ENCODE measurements around the gene LXN. TPM values are rescaled to one million over a fixed set of nuclear protein-coding genes. Genes with fewer than 3 reads are reported as not detected.
A peak's percentile ranks its signal among the peaks of the same experiment; 100 is the strongest.

LXN gene, protein sequence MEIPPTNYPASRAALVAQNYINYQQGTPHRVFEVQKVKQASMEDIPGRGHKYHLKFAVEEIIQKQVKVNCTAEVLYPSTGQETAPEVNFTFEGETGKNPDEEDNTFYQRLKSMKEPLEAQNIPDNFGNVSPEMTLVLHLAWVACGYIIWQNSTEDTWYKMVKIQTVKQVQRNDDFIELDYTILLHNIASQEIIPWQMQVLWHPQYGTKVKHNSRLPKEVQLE
- total RNA-seq, result 1 to 10 TPM; 3.7 to 4.0 TPM

DNA sequence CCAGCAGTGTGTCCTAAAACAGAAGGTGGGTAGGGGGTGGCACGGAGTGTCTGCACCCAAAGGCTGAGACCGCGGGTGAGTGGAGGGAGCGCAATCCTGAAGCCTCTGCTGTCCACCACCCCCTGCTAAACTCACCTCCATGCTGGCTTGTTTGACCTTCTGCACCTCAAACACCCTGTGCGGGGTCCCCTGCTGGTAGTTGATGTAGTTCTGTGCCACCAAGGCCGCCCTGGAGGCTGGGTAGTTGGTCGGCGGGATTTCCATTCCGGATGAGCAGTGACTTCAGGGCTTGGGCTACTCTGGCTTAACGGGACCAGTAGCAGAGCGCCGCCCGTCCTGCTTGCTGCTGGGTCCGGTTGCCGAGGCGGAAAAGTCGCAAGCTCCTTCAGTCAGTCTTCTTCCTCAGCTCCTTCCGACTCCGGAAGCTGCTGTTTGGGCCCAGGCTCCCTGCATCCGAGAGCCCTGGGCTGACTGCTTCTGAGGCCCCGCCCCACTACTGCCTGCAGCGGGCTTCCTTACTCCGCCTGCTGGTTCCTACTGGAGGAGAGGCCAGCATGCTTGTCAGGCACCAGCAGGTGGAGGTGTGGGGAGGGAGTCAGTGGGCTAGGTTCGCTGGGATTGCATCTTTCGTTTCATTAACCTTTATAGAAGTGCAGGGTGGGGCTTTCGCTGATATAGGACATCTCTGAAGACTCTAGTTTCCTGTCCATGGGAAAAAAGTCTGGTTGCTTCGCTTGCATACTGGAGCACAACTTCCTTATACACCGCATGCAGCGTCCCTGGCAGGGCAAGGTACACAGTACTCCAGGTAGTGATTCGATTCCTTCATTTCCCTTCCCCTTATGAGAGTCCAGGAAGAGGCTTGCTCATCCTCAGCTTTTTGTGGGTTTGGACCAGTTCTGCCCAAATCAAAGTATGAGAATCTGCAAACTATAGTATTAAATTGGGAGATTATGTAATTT is at the start of gene LXN:
Gene LXN, minus strand, starts transcription at position 434 of the 962 bp plus-strand sequence. Its CDS starts 170 bp downstream, at position 264.
- Mint-ChIP-seq H3K4me3 (peak within 1 kb of the TSS; percentile 90), H3K27me3 (ENCODE audit: low read depth) (no peaks in the 10 kb centered on the region), H3K9me3 (no peaks in the 10 kb centered on the region), H3K27ac (peak within 1 kb of the TSS; percentile 88), H3K36me3 (ENCODE audit: low read depth) (peaks cover 30% of the 10 kb centered on the region), H3K4me1 (ENCODE audit: low read depth) (peaks cover 17% of the 10 kb centered on the region)
- CTCF ChIA-PET, result interaction anchor here (0.9 to 1.6 kb wide), 6 partner anchors 12 to 118 kb away, joined by 3 to 13 read pairs (median 4); partner anchors contain the start of gene GFM1
- peak; percentile 90 for DNase-seq
- intact Hi-C loops (cut with micrococcal nuclease), result loop anchor here (1.0 to 10.0 kb wide), 5 partner anchors 13 to 1498 kb away; partner anchors contain the start of genes GFM1 and MFSD1

DNA sequence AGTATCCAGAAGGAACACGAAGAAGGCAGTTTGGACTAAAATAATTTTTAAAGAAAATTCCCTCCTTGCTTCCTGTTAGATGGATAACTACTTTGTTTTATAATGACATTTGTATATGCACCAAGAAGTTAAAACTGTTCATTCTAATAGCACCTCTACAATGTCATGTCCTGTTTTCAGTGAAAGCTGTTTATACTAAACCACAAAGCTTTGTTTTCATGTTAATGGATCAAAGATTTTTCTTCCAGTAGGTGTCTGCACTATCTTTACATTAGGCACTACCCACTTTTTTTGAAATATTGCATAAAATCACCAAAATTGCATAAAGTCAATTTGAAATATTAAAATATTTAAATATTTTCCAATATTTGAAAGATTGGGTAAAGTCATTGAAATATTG is 49.7 kb upstream of the LXN start:
- CTCF ChIA-PET, result interaction anchor here (1.1 to 1.4 kb wide), 2 partner anchors 62 to 69 kb away, joined by 3 read pairs; no protein-coding TSS in a partner anchor
- Mint-ChIP-seq H3K36me3 (ENCODE audit: low read depth) (peaks cover 24% of the 10 kb centered on the region), H3K27me3 (ENCODE audit: low read depth) (no peaks in the 10 kb centered on the region), H3K9me3 (no peaks in the 10 kb centered on the region), H3K4me3 (no peak overlapping the region), H3K27ac (no peak overlapping the region), H3K4me1 (ENCODE audit: low read depth) (peaks cover 35% of the 10 kb centered on the region)
- intact Hi-C loops (cut with micrococcal nuclease), result no loop called here
- no peak for DNase-seq

DNA sequence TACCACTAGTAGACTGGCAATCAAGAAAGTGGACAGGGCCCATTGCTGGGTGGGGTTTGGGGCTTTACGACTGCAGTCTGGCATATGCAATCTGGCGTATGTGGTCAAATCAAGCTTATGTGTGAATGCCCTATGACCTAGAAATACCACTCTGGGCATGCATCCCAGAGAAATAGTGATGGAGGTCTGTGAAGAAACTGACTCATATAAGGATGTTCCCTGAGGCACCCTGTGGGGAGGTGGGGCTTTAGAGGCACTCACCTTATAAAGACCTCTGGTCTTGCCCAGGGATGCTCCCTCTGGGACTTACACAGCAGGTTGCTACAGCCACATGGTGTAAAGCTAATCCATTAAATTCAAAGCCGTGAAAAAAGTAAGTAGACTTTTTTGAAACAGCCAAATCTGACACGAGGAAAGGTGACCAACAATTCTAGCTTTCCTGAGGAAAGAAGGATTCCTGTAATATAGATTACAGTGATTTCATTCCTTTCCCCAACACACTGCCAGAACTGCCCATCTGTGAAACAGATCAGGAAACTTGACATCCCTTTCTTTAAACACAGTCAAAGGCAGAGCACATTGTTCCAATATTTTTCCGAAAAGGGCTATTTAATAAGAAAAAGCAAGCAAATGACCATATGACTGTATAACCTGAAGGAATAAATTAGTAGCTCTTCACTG is 46.2 kb upstream of the LXN start:
- Mint-ChIP-seq H3K27me3 (ENCODE audit: low read depth) (no peaks in the 10 kb centered on the region), H3K4me1 (ENCODE audit: low read depth) (peaks cover 28% of the 10 kb centered on the region), H3K36me3 (ENCODE audit: low read depth) (peaks cover 29% of the 10 kb centered on the region), H3K4me3 (no peak overlapping the region), H3K27ac (no peak overlapping the region), H3K9me3 (no peaks in the 10 kb centered on the region)
- intact Hi-C loops (cut with micrococcal nuclease), result no loop called here
- CTCF ChIA-PET, result interaction anchor here (0.6 to 1.6 kb wide), 2 partner anchors 9 to 64 kb away, joined by 4 to 9 read pairs; no protein-coding TSS in a partner anchor
- DNase-seq, result no peak

DNA sequence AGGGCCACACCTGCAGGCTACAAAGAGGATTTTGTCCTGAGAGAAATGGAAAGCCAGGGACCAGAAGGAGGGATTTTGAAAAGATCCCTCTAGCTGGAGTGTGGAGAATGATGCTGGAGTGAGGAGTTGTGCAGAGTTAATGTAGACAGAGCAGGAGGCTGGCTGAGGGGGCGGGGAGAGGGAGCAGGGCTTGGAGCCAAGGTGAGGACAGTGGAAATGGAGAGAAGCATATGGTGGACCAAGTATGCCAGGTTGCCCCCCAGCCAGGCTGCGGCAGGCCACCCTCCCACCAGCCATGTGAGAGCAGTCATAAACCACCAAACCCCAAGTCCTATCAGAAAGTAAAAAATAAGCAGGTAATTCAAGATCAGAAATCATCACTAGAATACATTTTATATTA is 45.1 kb upstream of the LXN start:
- Mint-ChIP-seq H3K4me3 (no peak overlapping the region), H3K9me3 (no peaks in the 10 kb centered on the region), H3K4me1 (ENCODE audit: low read depth) (peaks cover 29% of the 10 kb centered on the region), H3K27me3 (ENCODE audit: low read depth) (no peaks in the 10 kb centered on the region), H3K27ac (no peak overlapping the region), H3K36me3 (ENCODE audit: low read depth) (peaks cover 33% of the 10 kb centered on the region)
- intact Hi-C loops (cut with micrococcal nuclease), result no loop called here
- CTCF ChIA-PET, result interaction anchor here (0.8 to 1.0 kb wide), 2 partner anchors 10 to 18 kb away, joined by 3 to 6 read pairs; no protein-coding TSS in a partner anchor
- DNase-seq, result no peak

DNA sequence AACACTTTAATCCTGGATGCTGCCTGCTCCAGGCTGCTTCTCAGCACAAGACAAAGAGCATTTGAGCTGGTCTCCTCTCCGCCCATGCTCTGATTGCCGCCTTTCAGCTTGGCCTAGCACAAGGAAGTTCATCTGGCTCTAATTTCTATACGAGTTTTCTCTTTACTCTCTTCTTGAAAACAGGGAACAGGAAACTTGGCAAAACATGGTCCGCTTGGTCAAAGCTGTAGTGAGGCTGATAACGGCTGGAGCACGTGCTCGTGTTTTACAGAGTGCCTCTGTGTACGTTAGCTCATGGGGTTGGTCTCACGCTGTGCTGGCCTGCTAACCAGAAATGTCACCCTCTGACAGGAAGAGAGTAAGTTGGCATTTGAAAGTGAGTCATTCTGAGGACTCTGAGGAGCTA is 40.6 kb upstream of the LXN start:
- H3K36me3 Mint-ChIP-seq (ENCODE audit: low read depth), result peaks cover 47% of the 10 kb centered on the region
- H3K4me3 Mint-ChIP-seq, result no peak overlapping the region
- no peak for DNase-seq
- H3K27ac Mint-ChIP-seq, result peak overlapping the region; percentile 27
- CTCF ChIA-PET, result interaction anchor here (1.0 to 3.6 kb wide), 3 partner anchors 9 to 69 kb away, joined by 5 to 17 read pairs (median 7); partner anchors contain the start of gene GFM1
- H3K9me3 Mint-ChIP-seq, result no peaks in the 10 kb centered on the region
- intact Hi-C loops (cut with micrococcal nuclease), result no loop called here
- no peaks in the 10 kb centered on the region for H3K27me3 Mint-ChIP-seq (ENCODE audit: low read depth)
- peaks cover 21% of the 10 kb centered on the region for H3K4me1 Mint-ChIP-seq (ENCODE audit: low read depth)

DNA sequence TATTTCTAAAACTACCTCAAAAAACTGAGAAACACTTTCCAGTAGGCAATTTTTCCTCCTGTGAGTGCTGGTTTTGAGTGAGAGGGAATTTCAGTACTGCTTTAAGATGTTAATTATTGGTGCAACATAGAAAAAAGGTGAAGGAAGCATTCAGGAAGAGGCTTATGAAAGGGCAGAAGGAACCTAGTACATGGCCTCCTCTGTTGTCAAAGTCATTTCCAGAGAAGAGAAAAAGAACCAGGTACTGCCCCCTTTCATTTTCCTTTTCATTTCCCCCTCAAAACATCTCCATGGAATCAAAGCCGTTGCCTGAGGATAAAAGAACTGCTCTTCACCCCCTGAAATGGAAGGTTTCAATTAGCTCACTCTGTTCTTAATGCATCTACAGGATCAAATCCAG is 40.0 kb upstream of the LXN start:
- peaks cover 50% of the 10 kb centered on the region for H3K36me3 Mint-ChIP-seq (ENCODE audit: low read depth)
- peaks cover 21% of the 10 kb centered on the region for H3K4me1 Mint-ChIP-seq (ENCODE audit: low read depth)
- intact Hi-C loops (cut with micrococcal nuclease), result no loop called here
- H3K4me3 Mint-ChIP-seq, result no peak overlapping the region
- CTCF ChIA-PET, result interaction anchor here (3.6 kb wide), 1 partner anchor 15 kb away, joined by 17 read pairs; no protein-coding TSS in a partner anchor
- no peaks in the 10 kb centered on the region for H3K27me3 Mint-ChIP-seq (ENCODE audit: low read depth)
- DNase-seq, result no peak
- no peak overlapping the region for H3K27ac Mint-ChIP-seq
- no peaks in the 10 kb centered on the region for H3K9me3 Mint-ChIP-seq

DNA sequence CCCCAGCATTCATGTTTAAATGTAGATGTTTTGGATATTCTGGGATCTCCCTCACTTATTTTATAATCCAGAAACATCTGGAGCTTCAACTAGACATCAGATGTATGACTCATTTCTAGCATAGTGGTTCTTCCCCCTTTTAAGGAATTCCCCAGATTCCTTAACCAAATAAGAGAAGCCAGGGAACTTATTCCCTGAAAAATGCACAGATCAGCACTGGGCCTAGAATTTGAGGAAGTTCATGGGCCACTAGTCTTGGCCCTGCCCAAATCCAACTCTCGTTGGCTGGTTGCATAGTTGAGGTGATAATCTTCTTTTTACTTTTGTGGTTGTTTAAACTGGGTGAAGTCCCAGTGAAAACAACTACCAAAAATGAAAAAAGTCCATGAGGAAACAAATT is 39.4 kb upstream of the LXN start:
- H3K36me3 Mint-ChIP-seq (ENCODE audit: low read depth), result peaks cover 52% of the 10 kb centered on the region
- no peak overlapping the region for H3K27ac Mint-ChIP-seq
- no peaks in the 10 kb centered on the region for H3K9me3 Mint-ChIP-seq
- DNase-seq, result no peak
- CTCF ChIA-PET, result interaction anchor here (3.6 kb wide), 1 partner anchor 16 kb away, joined by 17 read pairs; no protein-coding TSS in a partner anchor
- intact Hi-C loops (cut with micrococcal nuclease), result no loop called here
- H3K4me3 Mint-ChIP-seq, result no peak overlapping the region
- H3K27me3 Mint-ChIP-seq (ENCODE audit: low read depth), result no peaks in the 10 kb centered on the region
- peaks cover 21% of the 10 kb centered on the region for H3K4me1 Mint-ChIP-seq (ENCODE audit: low read depth)

DNA sequence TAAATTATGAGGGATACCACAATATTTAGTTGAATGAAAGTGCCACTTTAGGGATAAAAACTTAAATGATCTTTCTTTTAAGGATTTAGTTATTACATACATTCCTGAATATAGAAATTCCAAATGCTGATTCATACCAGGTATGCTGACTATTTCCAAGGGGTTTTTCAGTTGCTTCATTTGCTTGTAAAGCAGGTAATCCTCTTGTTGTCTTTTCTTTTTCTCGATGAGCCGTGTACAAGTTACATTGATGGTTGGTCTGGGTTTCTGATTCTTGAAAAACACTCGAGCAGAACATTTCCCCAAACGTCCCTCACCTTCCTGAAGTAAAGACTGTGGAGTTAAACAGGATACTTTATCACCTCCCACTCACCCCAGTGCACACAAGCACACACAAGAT is 38.2 kb upstream of the LXN start:
- intact Hi-C loops (cut with micrococcal nuclease), result no loop called here
- H3K27me3 Mint-ChIP-seq (ENCODE audit: low read depth), result no peaks in the 10 kb centered on the region
- peaks cover 21% of the 10 kb centered on the region for H3K4me1 Mint-ChIP-seq (ENCODE audit: low read depth)
- CTCF ChIA-PET, result interaction anchor here (0.7 kb wide), 1 partner anchor 85 kb away, joined by 3 read pairs; no protein-coding TSS in a partner anchor
- no peak overlapping the region for H3K4me3 Mint-ChIP-seq
- peak overlapping the region; percentile 16 for H3K27ac Mint-ChIP-seq
- no peaks in the 10 kb centered on the region for H3K9me3 Mint-ChIP-seq
- H3K36me3 Mint-ChIP-seq (ENCODE audit: low read depth), result peaks cover 57% of the 10 kb centered on the region
- DNase-seq, result no peak

DNA sequence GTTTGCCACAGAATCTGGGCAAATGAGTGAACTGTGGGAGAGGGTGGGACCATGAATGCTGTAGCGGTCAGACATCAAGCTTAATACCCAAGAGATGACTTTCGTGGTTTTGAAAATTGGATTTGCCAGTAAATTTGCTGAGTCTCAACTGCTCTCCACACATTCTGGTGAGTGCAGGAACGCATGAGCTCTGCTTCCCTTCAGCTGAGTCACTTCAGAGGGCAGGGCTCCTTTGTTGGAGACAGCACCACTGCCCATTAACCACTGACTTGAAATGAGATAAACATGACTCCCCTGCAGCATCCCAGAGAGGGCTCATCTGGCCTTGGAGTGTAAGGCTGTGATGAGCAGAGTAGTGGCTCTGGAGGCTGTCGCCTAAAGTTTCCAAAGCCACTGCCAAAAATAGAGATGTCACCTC is 37.2 kb upstream of the LXN start:
- CTCF ChIA-PET, result interaction anchor here (0.6 kb wide), 1 partner anchor 1110 kb away, joined by 6 read pairs; no protein-coding TSS in a partner anchor

DNA sequence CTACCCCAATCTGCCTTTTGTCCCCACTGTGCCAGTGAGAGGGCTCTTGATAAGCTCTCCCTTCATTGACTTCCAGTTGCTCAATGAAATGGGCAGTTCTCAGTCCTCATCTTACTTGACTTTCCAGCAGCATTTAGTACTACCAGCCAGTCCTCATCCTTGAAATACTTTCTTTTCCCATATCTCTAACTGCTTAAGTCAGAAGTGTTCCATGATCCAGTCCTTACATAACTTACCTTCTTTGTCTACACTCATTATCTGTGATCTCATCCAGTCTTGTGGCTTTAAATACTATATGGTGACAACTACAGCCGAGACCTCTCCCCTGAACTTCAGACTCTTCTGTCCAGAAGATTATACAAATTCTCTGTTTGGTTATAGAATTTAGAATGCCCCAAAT is 31.1 kb upstream of the LXN start:
- Mint-ChIP-seq H3K9me3 (no peaks in the 10 kb centered on the region), H3K36me3 (ENCODE audit: low read depth) (peaks cover 51% of the 10 kb centered on the region), H3K27ac (no peak overlapping the region), H3K4me1 (ENCODE audit: low read depth) (peaks cover 3% of the 10 kb centered on the region), H3K27me3 (ENCODE audit: low read depth) (no peaks in the 10 kb centered on the region), H3K4me3 (no peak overlapping the region)
- intact Hi-C loops (cut with micrococcal nuclease), result no loop called here
- CTCF ChIA-PET, result interaction anchor here (0.9 kb wide), 1 partner anchor 50 kb away, joined by 3 read pairs; no protein-coding TSS in a partner anchor
- DNase-seq, result no peak

More for the DNA sequence above, 37.2 kb upstream of the LXN start:
- Mint-ChIP-seq H3K9me3 (no peaks in the 10 kb centered on the region), H3K36me3 (ENCODE audit: low read depth) (peaks cover 58% of the 10 kb centered on the region), H3K4me1 (ENCODE audit: low read depth) (peaks cover 21% of the 10 kb centered on the region), H3K4me3 (no peak overlapping the region), H3K27ac (no peak overlapping the region), H3K27me3 (ENCODE audit: low read depth) (no peaks in the 10 kb centered on the region)
- DNase-seq, result no peak
- intact Hi-C loops (cut with micrococcal nuclease), result no loop called here

DNA sequence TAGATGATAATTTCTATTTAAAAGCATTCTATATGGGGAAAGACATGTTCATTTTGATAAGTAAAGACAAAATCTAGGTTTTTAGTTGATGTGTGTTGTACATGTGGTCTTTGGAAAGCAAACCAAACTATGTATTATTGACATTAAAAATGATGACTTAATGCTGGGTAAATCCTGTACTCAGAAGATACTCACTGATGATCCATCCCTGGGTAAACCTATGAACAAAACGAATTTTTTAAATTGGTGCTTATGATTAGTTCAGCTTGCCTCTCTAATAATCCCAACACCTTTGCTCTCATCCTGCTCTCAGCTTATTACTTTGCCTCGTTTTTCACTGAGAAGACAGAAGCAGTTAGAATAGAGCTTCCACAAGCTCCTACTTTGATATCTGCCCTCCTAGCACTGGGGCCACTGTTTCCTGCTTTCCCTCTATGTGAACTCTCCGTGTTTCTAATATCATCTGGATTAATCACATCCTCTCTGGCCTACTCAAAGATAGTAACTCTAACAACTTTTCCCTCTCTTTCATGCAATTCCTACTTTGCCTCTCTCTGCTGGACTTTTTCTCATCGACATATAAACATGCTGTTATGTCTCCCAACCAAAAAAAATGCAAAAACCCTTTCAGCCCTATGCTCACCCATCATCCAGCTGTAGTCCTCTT is 30.5 kb upstream of the LXN start:
- Mint-ChIP-seq H3K4me3 (no peak overlapping the region), H3K36me3 (ENCODE audit: low read depth) (peaks cover 48% of the 10 kb centered on the region), H3K27me3 (ENCODE audit: low read depth) (no peaks in the 10 kb centered on the region), H3K4me1 (ENCODE audit: low read depth) (peaks cover 3% of the 10 kb centered on the region), H3K27ac (no peak overlapping the region), H3K9me3 (no peaks in the 10 kb centered on the region)
- intact Hi-C loops (cut with micrococcal nuclease), result no loop called here
- no peak for DNase-seq
- CTCF ChIA-PET, result interaction anchor here (0.8 to 0.9 kb wide), 2 partner anchors 43 to 50 kb away, joined by 3 read pairs; no protein-coding TSS in a partner anchor

Measured in activated naive CD4-positive, alpha-beta T cell treated with anti-CD3 and anti-CD28 coated beads for 36 hours (primary cell).